Raji (cell line): ENCODE data around the gene MARCKS.

Source experiments
- POLR2A ChIP-seq: IDR thresholded peaks from 2 replicates; pipeline ENCODE4 v1.6.1; 2011; ENCODE audit warnings: low read depth, low read length, control low read depth; ENCODE audit not compliant: insufficient read depth

MARCKS gene

DNA sequence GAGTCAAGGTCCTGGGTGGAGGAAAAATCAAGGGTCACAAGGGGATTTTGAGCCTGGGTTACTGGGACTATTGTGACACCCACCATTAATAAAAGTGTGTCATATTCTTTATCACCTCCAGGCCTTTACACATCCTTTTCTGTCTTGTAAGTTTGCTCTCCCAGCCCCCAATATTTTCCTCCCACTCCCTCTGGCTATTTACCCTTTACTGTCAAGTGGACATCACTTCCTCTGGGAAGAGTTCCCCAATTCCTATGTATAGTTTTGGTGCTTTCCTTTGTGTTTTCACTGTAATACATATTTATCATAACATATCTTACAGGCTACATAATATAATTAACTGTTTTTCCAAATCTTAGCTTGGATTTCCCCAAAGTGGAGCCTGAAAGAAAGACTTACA is 36.3 kb downstream of the MARCKS start:
- no peak for TF ChIP-seq POLR2A

GRCh38 chr6:113893866-113894265 is 36.7 kb downstream of the MARCKS start:
- no peak for TF ChIP-seq POLR2A

DNA sequence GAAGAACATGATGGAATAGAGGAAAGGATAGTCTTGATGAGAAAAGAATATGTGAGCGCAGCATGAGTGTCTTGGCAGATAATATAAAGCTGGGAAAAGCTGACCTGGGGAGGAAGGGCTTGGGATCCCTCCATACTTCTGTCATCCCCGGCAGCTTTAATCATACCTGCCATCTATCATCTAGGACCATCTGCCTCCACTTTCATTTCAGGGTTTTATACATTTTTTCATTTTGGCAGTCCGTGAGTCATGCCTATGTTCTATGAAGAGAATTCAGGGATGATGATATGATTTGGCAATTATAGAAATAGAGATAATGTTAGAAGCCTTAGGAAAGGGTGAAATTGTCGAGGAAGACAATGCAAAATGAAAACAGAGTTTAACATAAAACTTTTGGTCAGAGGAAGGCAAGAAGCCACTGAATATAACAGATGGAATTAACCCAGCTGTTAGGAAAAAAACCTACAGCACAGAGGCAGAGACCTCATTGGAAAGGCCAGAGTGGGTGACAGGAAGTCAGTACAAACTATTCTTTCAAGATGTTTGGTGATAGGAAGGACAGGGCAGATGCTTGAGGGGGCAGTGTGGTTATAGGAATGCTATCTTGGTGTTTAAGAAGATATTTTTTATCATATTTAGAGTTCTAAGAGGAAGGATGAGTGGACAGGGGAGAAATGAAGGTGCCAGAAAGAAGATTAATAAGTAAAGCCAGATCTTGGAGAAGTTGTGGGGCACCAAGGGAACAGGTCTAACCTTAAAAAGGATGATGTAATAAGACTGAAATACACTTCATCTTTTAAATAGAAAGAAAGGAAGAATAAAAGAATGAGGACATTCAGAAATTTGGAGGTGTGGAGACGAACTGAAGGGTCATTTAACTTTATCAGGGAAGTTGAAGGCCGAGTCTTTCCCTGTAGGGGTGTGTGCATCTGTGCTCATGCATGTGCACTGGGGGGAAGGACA is 37.8 kb downstream of the MARCKS start:
- no peak for TF ChIP-seq POLR2A

GRCh38 chr6:113901482-113901881 is 44.3 kb downstream of the MARCKS start:
- no peak for TF ChIP-seq POLR2A

GRCh38 chr6:113903666-113904330 is 46.7 kb downstream of the MARCKS start:
- no peak for TF ChIP-seq POLR2A

DNA sequence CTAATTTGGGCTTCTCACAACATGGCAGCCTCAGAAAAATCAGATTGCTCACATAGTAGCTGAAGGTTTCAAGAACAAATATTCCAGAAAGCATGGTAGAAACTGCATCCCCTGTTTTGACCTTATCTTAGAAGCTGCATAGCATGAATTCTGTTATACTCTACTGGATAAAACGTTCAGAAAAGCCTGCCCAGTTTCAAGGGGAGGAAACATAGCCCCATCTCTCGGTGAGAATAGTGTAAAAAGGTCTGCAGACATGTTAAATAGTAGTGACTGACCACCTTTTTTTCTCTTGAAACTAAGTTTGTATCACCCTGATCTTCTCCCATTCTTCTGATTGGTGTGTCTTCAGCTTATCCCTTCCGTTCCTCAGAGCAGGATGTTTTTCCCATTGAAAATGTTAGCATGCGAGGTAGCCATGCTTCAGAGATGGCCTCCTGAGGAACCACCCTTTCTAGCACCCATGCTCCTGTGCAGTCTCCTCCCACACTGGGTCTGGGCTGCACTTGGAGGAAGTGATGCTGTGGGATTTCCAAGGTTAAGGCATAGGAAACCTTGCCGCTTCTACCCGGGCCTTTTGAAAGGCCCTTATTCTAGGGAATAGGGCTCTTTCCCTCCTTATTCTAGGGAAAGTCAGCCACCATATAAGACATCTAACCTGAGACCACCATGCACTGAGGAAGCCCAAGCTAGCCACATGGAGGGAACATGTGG is 50.1 kb downstream of the MARCKS start:
- no peak for TF ChIP-seq POLR2A

- no peak for TF ChIP-seq POLR2A
Observed at GRCh38 chr6:113908801-113909200, 51.7 kb downstream of the MARCKS start.

DNA sequence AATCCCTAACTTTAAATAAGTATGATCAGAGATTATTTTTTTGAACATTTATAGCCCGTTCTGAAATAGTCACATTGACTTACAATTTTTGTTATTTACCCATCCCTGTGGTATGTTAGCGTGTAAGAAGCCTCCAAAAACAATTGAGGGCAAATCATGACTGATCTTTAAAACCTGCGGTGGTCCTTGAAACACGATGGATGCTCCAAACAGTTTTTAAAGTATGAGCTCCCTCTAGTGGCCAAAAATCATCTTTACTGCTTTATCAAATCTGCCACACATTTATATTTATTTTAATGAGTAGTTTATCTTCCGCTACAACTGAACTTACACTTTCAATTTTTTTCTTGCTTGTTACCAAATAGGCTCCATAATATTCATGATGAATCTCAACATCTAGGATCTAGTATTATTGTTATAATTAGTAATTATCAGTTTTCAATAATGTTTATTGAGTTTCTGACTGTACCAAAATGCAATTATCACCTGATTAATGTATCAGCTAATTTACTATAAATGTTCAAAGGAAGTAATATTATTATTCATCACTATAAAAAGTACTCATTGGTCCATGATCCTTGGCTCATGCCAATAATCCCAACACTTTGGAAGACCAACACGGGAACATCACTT is 52.2 kb downstream of the MARCKS start:
- no peak for TF ChIP-seq POLR2A
